Loucy (cell line): ENCODE results near the gene UNC5C.

Experiments used
- CTCF ChIP-seq: fragments of 200-600 bp; sonication (generic); conservative IDR thresholded peaks from 2 replicates; pipeline ENCODE4 v1.5.1; 2014; ENCODE audit warnings: mild to moderate bottlenecking, antibody characterized with exemption, low read length
- EZH2phosphoT487 ChIP-seq: fragments of 200-600 bp; IDR thresholded peaks from 2 replicates; pipeline ENCODE4 v1.6.1; 2018; ENCODE audit warnings: antibody characterized with exemption, mild to moderate bottlenecking, moderate library complexity, borderline replicate concordance

- TF ChIP-seq CTCF (no peak), EZH2phosphoT487 (no peak)
Observed at GRCh38 chr4:95457353-95457752, 91.4 kb downstream of the UNC5C start.
